ENCODE data around the gene MKRN2.

MKRN2 gene

DNA sequence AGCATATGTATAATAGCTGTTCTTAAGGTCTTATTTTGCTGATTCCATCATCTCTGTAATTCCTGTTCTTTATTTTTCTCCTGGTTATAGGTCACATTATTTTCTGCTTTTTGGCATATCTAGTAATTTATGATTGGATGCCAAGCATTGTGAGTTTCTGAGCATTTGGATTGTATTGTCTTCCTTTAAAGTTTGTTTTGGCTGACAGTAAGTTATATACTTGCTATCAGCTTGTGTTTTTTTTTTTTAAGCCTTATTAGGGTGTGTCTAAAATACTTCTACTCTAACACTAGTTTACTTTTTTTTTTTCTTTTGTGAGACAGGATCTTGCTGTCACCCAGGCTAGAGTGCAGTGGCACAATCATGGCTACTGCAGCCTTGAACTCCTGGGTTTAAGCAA is 10.1 kb downstream of the MKRN2 start:
- DNase-seq (ENCODE audit: low read depth): no peak
- TF ChIP-seq CTCF (IDR thresholded peaks at IDR 0.05; ENCODE audit: low read depth, low read length): no peak
- TF ChIP-seq POLR2A (IDR thresholded peaks at IDR 0.05; ENCODE audit: extremely low read depth, insufficient read length): no peak
- no peak for TF ChIP-seq MAX (IDR thresholded peaks at IDR 0.05; ENCODE audit: low read depth, low read length)
- no peak for TF ChIP-seq MYC (IDR thresholded peaks at IDR 0.05; ENCODE audit: low read depth, low read length)
- H3K4me3 ChIP-seq (ENCODE audit: low read depth, low read length): no peak overlapping the region

GRCh38 chr3:12568747-12569146 is 11.9 kb downstream of the MKRN2 start:
- DNase-seq (ENCODE audit: low read depth): no peak
- TF ChIP-seq POLR2A (IDR thresholded peaks at IDR 0.05; ENCODE audit: extremely low read depth, insufficient read length): no peak
- no peak for TF ChIP-seq CTCF (IDR thresholded peaks at IDR 0.05; ENCODE audit: low read depth, low read length)
- no peak for TF ChIP-seq MAX (IDR thresholded peaks at IDR 0.05; ENCODE audit: low read depth, low read length)
- TF ChIP-seq MYC (IDR thresholded peaks at IDR 0.05; ENCODE audit: low read depth, low read length): no peak
- H3K4me3 ChIP-seq (ENCODE audit: low read depth, low read length): no peak overlapping the region

GRCh38 chr3:12569836-12570235 is 12.9 kb downstream of the MKRN2 start:
- TF ChIP-seq CTCF (IDR thresholded peaks at IDR 0.05; ENCODE audit: low read depth, low read length) (no peak), MYC (IDR thresholded peaks at IDR 0.05; ENCODE audit: low read depth, low read length) (no peak), MAX (IDR thresholded peaks at IDR 0.05; ENCODE audit: low read depth, low read length) (no peak), POLR2A (IDR thresholded peaks at IDR 0.05; ENCODE audit: extremely low read depth, insufficient read length) (no peak)
- H3K4me3 ChIP-seq (ENCODE audit: low read depth, low read length): no peak overlapping the region
- DNase-seq (ENCODE audit: low read depth): no peak

DNA sequence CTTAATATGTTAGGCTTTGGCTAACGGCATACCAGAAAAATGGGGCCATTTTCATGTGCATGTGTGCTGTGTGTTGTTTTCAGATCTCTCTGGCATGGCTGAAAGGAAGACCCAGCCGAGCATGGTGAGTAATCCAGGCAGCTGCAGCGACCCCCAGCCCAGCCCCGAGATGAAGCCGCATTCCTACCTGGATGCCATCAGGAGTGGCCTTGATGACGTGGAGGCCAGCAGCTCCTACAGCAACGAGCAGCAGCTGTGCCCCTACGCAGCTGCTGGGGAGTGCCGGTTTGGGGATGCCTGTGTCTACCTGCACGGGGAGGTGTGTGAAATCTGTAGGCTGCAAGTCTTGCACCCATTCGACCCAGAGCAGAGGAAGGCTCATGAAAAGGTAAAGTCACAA is 15.1 kb downstream of the MKRN2 start:
- no peak for TF ChIP-seq MAX (IDR thresholded peaks at IDR 0.05; ENCODE audit: low read depth, low read length)
- TF ChIP-seq MYC (IDR thresholded peaks at IDR 0.05; ENCODE audit: low read depth, low read length): no peak
- no peak for TF ChIP-seq CTCF (IDR thresholded peaks at IDR 0.05; ENCODE audit: low read depth, low read length)
- no peak for TF ChIP-seq POLR2A (IDR thresholded peaks at IDR 0.05; ENCODE audit: extremely low read depth, insufficient read length)
- DNase-seq (ENCODE audit: low read depth): no peak
- no peak overlapping the region for H3K4me3 ChIP-seq (ENCODE audit: low read depth, low read length)

DNA sequence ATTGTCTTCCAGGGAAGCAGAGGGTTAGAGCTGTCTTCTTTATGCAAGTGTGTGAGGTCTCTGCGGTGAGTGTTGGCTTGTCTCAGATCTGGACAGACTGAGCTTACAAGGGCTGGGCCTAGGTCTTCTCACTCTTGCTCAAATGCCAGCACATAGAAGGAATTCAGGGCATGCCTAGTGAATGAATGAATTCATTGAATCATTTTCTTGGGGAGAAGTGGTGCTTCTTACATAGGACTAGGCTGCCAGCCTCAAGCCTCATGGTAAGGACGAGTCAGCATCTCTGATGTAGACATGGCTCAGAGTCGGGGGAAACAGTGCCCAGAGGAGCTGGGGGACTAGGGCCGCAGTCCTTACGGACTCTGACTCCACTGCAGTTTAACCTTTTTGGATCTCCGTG is 17.2 kb downstream of the MKRN2 start:
- TF ChIP-seq POLR2A (IDR thresholded peaks at IDR 0.05; ENCODE audit: extremely low read depth, insufficient read length) (no peak), MAX (IDR thresholded peaks at IDR 0.05; ENCODE audit: low read depth, low read length) (no peak), CTCF (IDR thresholded peaks at IDR 0.05; ENCODE audit: low read depth, low read length) (no peak)
- no peak overlapping the region for H3K4me3 ChIP-seq (ENCODE audit: low read depth, low read length)
- DNase-seq (ENCODE audit: low read depth): no peak

GRCh38 chr3:12574661-12575060 is 17.8 kb downstream of the MKRN2 start:
- no peak for TF ChIP-seq MAX (IDR thresholded peaks at IDR 0.05; ENCODE audit: low read depth, low read length)
- no peak for TF ChIP-seq MYC (IDR thresholded peaks at IDR 0.05; ENCODE audit: low read depth, low read length)
- no peak for TF ChIP-seq POLR2A (IDR thresholded peaks at IDR 0.05; ENCODE audit: extremely low read depth, insufficient read length)
- no peak for TF ChIP-seq CTCF (IDR thresholded peaks at IDR 0.05; ENCODE audit: low read depth, low read length)
- no peak for DNase-seq (ENCODE audit: low read depth)
- no peak overlapping the region for H3K4me3 ChIP-seq (ENCODE audit: low read depth, low read length)

Measured in NB4 (cell line).